GM23338 (cell line): ENCODE measurements around the gene OR4D6. TPM values are rescaled to one million over a fixed set of nuclear protein-coding genes. Genes with fewer than 3 reads are reported as not detected.

Experiments
- ATAC-seq: fragments of 200-7000 bp; cut with Tn5 transposase; 3 replicates; pipeline ENCODE4 v1.9.1; 2020
- DNase-seq: peaks from one replicate; pipeline ENCODE4 v3.0.0-alpha.2; 2015; ENCODE audit warnings: low spot score
- H2AFZ ChIP-seq: fragments of 200-600 bp; sonication (generic); 2 replicates; pipeline ENCODE4 v1.8.0; 2016; ENCODE audit warnings: antibody characterized with exemption, mild to moderate bottlenecking, moderate library complexity
- H3F3A ChIP-seq: fragments of 200-600 bp; sonication (generic); replicated peaks from 2 replicates; pipeline ENCODE4 v1.8.0; 2017; ENCODE audit warnings: antibody characterized with exemption, mixed run types, low read depth
- H3K27ac ChIP-seq: fragments of 200-600 bp; sonication (generic); 2 replicates; pipeline ENCODE4 v1.6.1; 2016; ENCODE audit warnings: low read depth
- H3K27me3 ChIP-seq: fragments of 200-600 bp; sonication (generic); 2 replicates; pipeline ENCODE4 v1.8.0; 2016; ENCODE audit warnings: mild to moderate bottlenecking, mixed run types, moderate library complexity; ENCODE audit not compliant: insufficient read depth
- H3K36me3 ChIP-seq: fragments of 200-600 bp; sonication (generic); 2 replicates; pipeline ENCODE4 v1.8.0; 2016; ENCODE audit warnings: mild to moderate bottlenecking; ENCODE audit not compliant: insufficient read depth
- H3K4me1 ChIP-seq: fragments of 200-600 bp; sonication (generic); 2 replicates; pipeline ENCODE4 v1.8.0; 2016; ENCODE audit warnings: mild to moderate bottlenecking, moderate library complexity; ENCODE audit not compliant: insufficient read depth
- H3K4me2 ChIP-seq: fragments of 200-600 bp; sonication (generic); 2 replicates; pipeline ENCODE4 v1.7.1; 2017; ENCODE audit warnings: mixed run types
- H3K4me3 ChIP-seq: fragments of 200-600 bp; sonication (generic); 2 replicates; pipeline ENCODE4 v1.6.1; 2016; ENCODE audit warnings: mixed run types
- H3K79me2 ChIP-seq: fragments of 200-600 bp; sonication (generic); replicated peaks from 2 replicates; pipeline ENCODE4 v1.8.0; 2017; ENCODE audit warnings: mild to moderate bottlenecking; ENCODE audit not compliant: insufficient read depth
- H3K9me2 ChIP-seq: fragments of 200-600 bp; sonication (generic); 2 replicates; pipeline ENCODE4 v1.8.0; 2017; ENCODE audit not compliant: insufficient read depth
- H4K20me1 ChIP-seq: fragments of 200-600 bp; sonication (generic); replicated peaks from 2 replicates; pipeline ENCODE4 v1.8.0; 2017; ENCODE audit warnings: mild to moderate bottlenecking; ENCODE audit not compliant: insufficient read depth
- H3K27ac Mint-ChIP-seq: 2 replicates; pipeline ENCODE4 v1.8.0; 2020; ENCODE audit warnings: inconsistent platforms, mild to moderate bottlenecking, moderate library complexity, mixed read lengths
- H3K27me3 Mint-ChIP-seq: 3 replicates; pipeline ENCODE4 v1.8.0; 2022; ENCODE audit warnings: low read depth, mild to moderate bottlenecking, moderate library complexity, mixed read lengths, inconsistent platforms; ENCODE audit not compliant: insufficient read depth, poor library complexity
- H3K36me3 Mint-ChIP-seq: 3 replicates; pipeline ENCODE4 v1.8.0; 2021; ENCODE audit warnings: low read depth, mild to moderate bottlenecking, inconsistent platforms, moderate library complexity, mixed read lengths
- H3K4me1 Mint-ChIP-seq: 3 replicates; pipeline ENCODE4 v1.8.0; 2020; ENCODE audit warnings: mild to moderate bottlenecking, inconsistent platforms, mixed read lengths
- H3K4me3 Mint-ChIP-seq: 3 replicates; pipeline ENCODE4 v1.8.0; 2021; ENCODE audit warnings: moderate library complexity, mild to moderate bottlenecking, inconsistent platforms, mixed read lengths
- H3K9me3 Mint-ChIP-seq: 3 replicates; pipeline ENCODE4 v1.8.0; 2020; ENCODE audit warnings: moderate library complexity, mild to moderate bottlenecking, inconsistent platforms, mixed read lengths
- CREB1 ChIP-seq: fragments of 250-450 bp; sonication (Bioruptor Pico); IDR thresholded peaks from 2 replicates; pipeline ENCODE4 v1.5.0; 2020; ENCODE audit warnings: low read depth, mild to moderate bottlenecking, moderate library complexity
- CTCF ChIP-seq, 2 experiments: fragments of 200-600 bp in 1 of 2; sonication (generic) in 1 of 2; conservative IDR thresholded peaks; 2 replicates each; pipeline versions ENCODE4 v1.5.1 to v1.6.1; 2016 to 2017; ENCODE audit warnings: antibody characterized with exemption in 2 of 2, low read depth in 2 of 2, mild to moderate bottlenecking in 2 of 2, moderate library complexity in 1 of 2
- EZH2phosphoT487 ChIP-seq: fragments of 200-600 bp; sonication (generic); IDR thresholded peaks from one replicate; pipeline ENCODE4 v1.8.1; 2018; ENCODE audit warnings: antibody characterized with exemption; ENCODE audit not compliant: unreplicated experiment
- JUNB ChIP-seq: IDR thresholded peaks from one replicate; pipeline ENCODE4 v1.6.1; 2016; ENCODE audit warnings: antibody characterized with exemption; ENCODE audit not compliant: unreplicated experiment
- NANOG ChIP-seq: IDR thresholded peaks from 2 replicates; pipeline ENCODE4 v1.6.1; 2016; ENCODE audit warnings: antibody characterized with exemption, borderline replicate concordance
- POLR2AphosphoS5 ChIP-seq: IDR thresholded peaks from 2 replicates; pipeline ENCODE4 v1.6.1; 2016; ENCODE audit warnings: antibody characterized with exemption, low read depth
- REST ChIP-seq: IDR thresholded peaks from one replicate; pipeline ENCODE4 v1.6.1; 2018; ENCODE audit warnings: antibody characterized with exemption; ENCODE audit not compliant: unreplicated experiment
- ZNF462 ChIP-seq: fragments of 250-450 bp; sonication (Bioruptor Pico); IDR thresholded peaks from 2 replicates; pipeline ENCODE4 v1.5.0; 2020; ENCODE audit warnings: mild to moderate bottlenecking, moderate library complexity
- polyA plus RNA-seq: library from polyadenylated mRNA; unstranded; fragments of >200 nt; fragmentation: Nextera tagmentation; extraction: Ambion mirVana; gene quantifications from 2 replicates; pipeline ENCODE4 v1.2.1, GENCODE V29; 2016
- total RNA-seq: library from RNA; depleted of rRNA; stranded (reverse); fragments of >200 nt; shearing (Covaris generic); gene quantifications from 2 replicates; pipeline ENCODE4 v1.2.3, GENCODE V29; 2014

The OR4D6 gene
- total and polyA plus RNA-seq, 2 experiments from 2014 or later, result not detected

- H4K20me1 ChIP-seq, result no peaks in the 10 kb centered on the region
- H3K4me3 ChIP-seq, result no peak overlapping the region
- Mint-ChIP-seq H3K4me1 (no peaks in the 10 kb centered on the region), H3K36me3 (peaks cover 8% of the 10 kb centered on the region; the same call in 2 of the 3 replicates), H3K9me3 (peaks cover 21% of the 10 kb centered on the region), H3K27me3 (no peaks in the 10 kb centered on the region), H3K4me3 (no peak overlapping the region), H3K27ac (no peak overlapping the region)
- H3K36me3 ChIP-seq, result no peaks in the 10 kb centered on the region
- DNase-seq (no peak), ATAC-seq (no peak)
- no peak overlapping the region for H2AFZ ChIP-seq
- no peak for TF ChIP-seq ZNF462 (CRISPR knock-in tag)
- TF ChIP-seq JUNB, result no peak
- TF ChIP-seq CREB1 (CRISPR knock-in tag), result no peak
- no peak for TF ChIP-seq EZH2phosphoT487
- TF ChIP-seq POLR2AphosphoS5, result no peak
- TF ChIP-seq REST, result no peak
- no peak for TF ChIP-seq NANOG
- TF ChIP-seq CTCF (conservative IDR thresholded peaks at IDR 0.05; ENCODE audit: low read depth in 2 of 2), result no peak
- H3K4me1 ChIP-seq, result no peaks in the 10 kb centered on the region
- H3F3A ChIP-seq, result no peaks in the 10 kb centered on the region
- no peak overlapping the region for H3K4me2 ChIP-seq
- no peaks in the 10 kb centered on the region for H3K27me3 ChIP-seq
- peaks cover 15% of the 10 kb centered on the region for H3K9me2 ChIP-seq
- no peaks in the 10 kb centered on the region for H3K79me2 ChIP-seq
- no peak overlapping the region for H3K27ac ChIP-seq
These were observed 41.6 kb upstream of the OR4D6 start for GRCh38 chr11:59415111-59415510.
